GM12878 (cell line): ENCODE data around the gene LIMS4. TPM values are rescaled to one million over a fixed set of nuclear protein-coding genes. Genes with fewer than 3 reads are reported as not detected.
"Not testable (repeated sequence)": the region's sequence is repeated elsewhere in the genome, so short reads cannot be mapped to it uniquely, and the experiment has no call there.

Source experiments
- ATAC-seq: fragments of 200-7000 bp; cut with Tn5 transposase; 3 replicates; pipeline ENCODE4 v1.9.1; 2020; ENCODE audit warnings: mild to moderate bottlenecking, moderate library complexity
- BruUV-seq: library from RNA; stranded (reverse); fragments of 400-500 nt; replicated peaks from 2 replicates; lab custom pipeline; 2021; lab: Mats Ljungman, UMichigan
- CTCF ChIA-PET: fragments of 300-600 bp; sonication (Branson Sonifier 250); formaldehyde crosslinking; extraction: SDS; loops from one replicate; lab custom pipeline; 2021; ENCODE audit warnings: inconsistent platforms; lab: Yijun Ruan, JAX
- POLR2A ChIA-PET: fragments of 350-600 bp; formaldehyde crosslinking; extraction: SDS; loops from one replicate; lab custom pipeline; 2021; ENCODE audit warnings: inconsistent platforms; lab: Charles Lee
- RAD21 ChIA-PET: fragments of 300-600 bp; sonication (Branson Sonifier 250); formaldehyde crosslinking; loops from one replicate; lab custom pipeline; 2023; ENCODE audit warnings: antibody characterized with exemption; ENCODE audit not compliant: unreplicated experiment; lab: Charles Lee
- SMC1A ChIA-PET: fragments of 300-600 bp; sonication (Branson Sonifier 250); formaldehyde crosslinking; loops from one replicate; lab custom pipeline; 2023; ENCODE audit not compliant: unreplicated experiment, uncharacterized antibody; lab: Charles Lee
- DNase-seq: peaks from one replicate; pipeline ENCODE4 v3.0.0-alpha.2; 2011; ENCODE audit warnings: low read depth, low spot score
- FAIRE-seq: peaks from 3 replicates; lab custom pipeline; 2011; peaks lifted over from hg19 to GRCh38; lab: Jason Lieb, UNC
- H2AFZ ChIP-seq: 2 replicates; pipeline ENCODE4 v1.6.0; 2011; ENCODE audit warnings: low read depth, low read length, control low read depth; ENCODE audit not compliant: control insufficient read depth
- H3K27ac ChIP-seq: 2 replicates; pipeline ENCODE4 v1.5.1; 2011; ENCODE audit warnings: control low read depth; ENCODE audit not compliant: control insufficient read depth, insufficient read depth
- H3K27me3 ChIP-seq, 2 experiments: replicated peaks in 1 of 2; 2 replicates each; pipeline versions ENCODE4 v1.6.0 to v1.6.1; 2011; ENCODE audit warnings: low read length in 1 of 2; ENCODE audit not compliant: control insufficient read depth in 2 of 2, insufficient read depth in 2 of 2
- H3K36me3 ChIP-seq, 2 experiments: 2 replicates each; pipeline ENCODE4 v1.5.1; 2011; ENCODE audit warnings: low read length in 1 of 2; ENCODE audit not compliant: control insufficient read depth in 2 of 2, insufficient read depth in 2 of 2
- H3K4me1 ChIP-seq: 2 replicates; pipeline ENCODE4 v1.6.1; 2011; ENCODE audit warnings: mild to moderate bottlenecking, low read length, moderate library complexity, mixed read lengths; ENCODE audit not compliant: control insufficient read depth, insufficient read depth
- H3K4me2 ChIP-seq: 2 replicates; pipeline ENCODE4 v1.6.0; 2011; ENCODE audit warnings: control low read depth; ENCODE audit not compliant: control insufficient read depth, insufficient read depth
- H3K4me3 ChIP-seq: fragments of 200-600 bp; sonication (generic); 2 replicates; pipeline ENCODE4 v1.5.1; 2016
- H3K79me2 ChIP-seq: 2 replicates; pipeline ENCODE4 v1.6.0; 2011; ENCODE audit warnings: low read length; ENCODE audit not compliant: control insufficient read depth, insufficient read depth
- H3K9ac ChIP-seq: 2 replicates; pipeline ENCODE4 v1.8.0; 2011; ENCODE audit warnings: low read length, control low read depth, mixed read lengths; ENCODE audit not compliant: control insufficient read depth, insufficient read depth
- H3K9me3 ChIP-seq: replicated peaks from 3 replicates; pipeline ENCODE4 v1.5.1; 2011; ENCODE audit warnings: mild to moderate bottlenecking, low read length; ENCODE audit not compliant: control insufficient read depth, insufficient read depth
- H4K20me1 ChIP-seq: 2 replicates; pipeline ENCODE4 v1.6.0; 2011; ENCODE audit not compliant: control insufficient read depth, insufficient read depth
- WGBS: methylation state at CpG from one replicate; pipeline ENCODE4 v1.1.6; 2016; ENCODE audit warnings: low lambda C conversion rate; ENCODE audit not compliant: insufficient replicate concordance, insufficient coverage; ENCODE audit errors: missing lambda C conversion rate; 5-methylcytosine and 5-hydroxymethylcytosine counted together
- in situ Hi-C: fragments of 300-500 bp; cut with MboI; formaldehyde crosslinking; loops from 9 replicates; pipeline ENCODE4 v1.14.3; 2018; ENCODE audit warnings: mixed read lengths
- intact Hi-C: fragments of 100-400 bp; cut with micrococcal nuclease; formaldehyde crosslinking; loops from one replicate; pipeline ENCODE4 v1.14.2; 2022; ENCODE audit not compliant: unreplicated experiment
- polyA plus RNA-seq, 11 experiments: library from polyadenylated mRNA; depleted of rRNA in 4 of 11; unstranded in 6 of 11; stranded (reverse) in 5 of 11; fragments of >200 nt; fragmentation: Nextera tagmentation in 4 of 11; fragmentation: Illumina TruSeq in 1 of 11; extraction: Ambion mirVana in 4 of 11; extraction: Trizol in 1 of 11; gene quantifications; 1 replicate in 1 of 11; 2 replicates in 10 of 11; pipeline versions ENCODE4 v1.2.1 to v1.2.3, GENCODE V29; 2011 to 2016; ENCODE audit warnings: inconsistent platforms in 2 of 11, missing spikeins in 2 of 11, low read depth in 1 of 11
- total RNA-seq, 4 experiments: library from RNA; depleted of rRNA in 3 of 4; stranded (reverse); fragments of >200 nt in 3 of 4; fragmentation: Illumina TruSeq in 1 of 4; extraction: Trizol in 1 of 4; gene quantifications; 2 replicates each; pipeline versions ENCODE4 v1.2.1 to v1.2.3, GENCODE V29; 2013 to 2021

LIMS4 gene
- total and polyA plus RNA-seq, 10 of the 15 experiments (the other 5 are each of a cell fraction or from before 2014, with no cell fraction given): 0.11 to 1.2 (median 0.48) TPM

DNA sequence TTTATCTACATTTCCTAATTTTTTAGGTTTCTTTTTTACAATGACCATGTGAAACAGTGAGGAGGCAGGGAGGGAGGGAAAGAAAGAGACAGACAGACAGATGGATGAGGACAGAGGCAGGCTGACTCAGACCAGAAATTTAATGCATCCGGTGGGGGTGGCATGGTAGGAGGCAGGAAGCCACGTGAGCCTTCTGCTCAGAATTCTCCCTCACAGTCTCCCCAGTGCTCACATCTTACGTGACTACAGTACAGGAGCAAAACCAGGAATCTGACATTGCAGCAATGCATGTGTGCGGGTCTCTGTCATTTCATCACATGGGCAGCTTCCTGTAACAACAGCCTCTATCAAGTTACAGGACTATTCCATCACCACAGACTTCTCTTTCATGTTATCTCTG, 2.3 kb upstream of the LIMS4 start:
- no CpG with 5 or more reads among the region's 4 CpGs for WGBS
- FAIRE-seq, H3K4me3 ChIP-seq, H3K36me3 ChIP-seq, DNase-seq, H3K27me3 ChIP-seq, in situ Hi-C loops, intact Hi-C loops, SMC1A ChIA-PET, H2AFZ ChIP-seq, H3K79me2 ChIP-seq, H3K9me3 ChIP-seq, POLR2A ChIA-PET, BruUV-seq, H3K4me1 ChIP-seq, H3K27ac ChIP-seq, H3K9ac ChIP-seq, H4K20me1 ChIP-seq, RAD21 ChIA-PET, CTCF ChIA-PET, H3K4me2 ChIP-seq: not testable (repeated sequence)
- ATAC-seq: peak; percentile 96

DNA sequence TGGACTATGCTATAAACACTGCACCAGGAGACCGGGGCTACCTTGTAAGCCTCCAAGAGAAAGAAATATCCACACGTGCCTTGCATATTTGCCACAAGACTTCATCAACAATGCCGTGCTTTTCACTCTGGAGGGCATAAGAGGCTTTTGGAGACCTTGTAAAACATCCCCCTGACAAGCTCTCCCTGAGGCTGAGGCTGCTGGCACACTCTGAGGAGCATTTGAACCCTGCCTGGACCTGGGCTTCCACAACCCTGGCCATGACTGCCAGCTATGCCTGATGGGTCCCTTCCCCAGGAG, 393 bp upstream of the LIMS4 start:
- in situ Hi-C loops, SMC1A ChIA-PET, H2AFZ ChIP-seq, H4K20me1 ChIP-seq, FAIRE-seq, H3K36me3 ChIP-seq, H3K4me3 ChIP-seq, H3K27me3 ChIP-seq, DNase-seq, H3K9me3 ChIP-seq, H3K79me2 ChIP-seq, RAD21 ChIA-PET, H3K27ac ChIP-seq, intact Hi-C loops, H3K9ac ChIP-seq, BruUV-seq, H3K4me1 ChIP-seq, CTCF ChIA-PET, H3K4me2 ChIP-seq, POLR2A ChIA-PET: not testable (repeated sequence)
- peak; percentile 48 for ATAC-seq
- WGBS: no CpG with 5 or more reads among the region's 3 CpGs

DNA sequence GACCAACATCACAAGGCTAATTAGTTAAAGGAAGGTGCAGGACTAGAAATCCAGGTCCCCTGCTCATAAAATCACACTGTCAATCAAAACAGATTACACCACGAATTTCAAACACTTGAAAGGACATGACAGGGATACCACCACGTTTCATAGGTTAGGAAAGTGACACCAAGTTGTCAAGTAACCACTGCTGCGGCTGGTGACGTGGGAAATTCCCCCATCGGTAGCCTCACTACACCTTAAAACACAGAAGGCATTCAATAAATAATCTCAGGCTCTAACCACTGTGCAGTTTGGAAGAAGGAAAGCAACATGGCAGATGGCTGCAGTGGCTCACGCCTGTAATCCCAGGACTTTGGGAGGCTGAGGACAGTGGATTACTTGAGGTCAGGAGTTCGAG, 3.7 kb downstream of the LIMS4 start:
- DNase-seq, H2AFZ ChIP-seq, SMC1A ChIA-PET, in situ Hi-C loops, H3K27ac ChIP-seq, H3K36me3 ChIP-seq, H3K4me3 ChIP-seq, H3K27me3 ChIP-seq, FAIRE-seq, intact Hi-C loops, H3K79me2 ChIP-seq, H3K9me3 ChIP-seq, CTCF ChIA-PET, RAD21 ChIA-PET, H3K4me1 ChIP-seq, BruUV-seq, H3K4me2 ChIP-seq, H3K9ac ChIP-seq, H4K20me1 ChIP-seq, POLR2A ChIA-PET: not testable (repeated sequence)
- 0 out of 3 replicates have a peak, but pooled peaks have one; percentile 16 for ATAC-seq
- no CpG with 5 or more reads among the region's 7 CpGs for WGBS

DNA sequence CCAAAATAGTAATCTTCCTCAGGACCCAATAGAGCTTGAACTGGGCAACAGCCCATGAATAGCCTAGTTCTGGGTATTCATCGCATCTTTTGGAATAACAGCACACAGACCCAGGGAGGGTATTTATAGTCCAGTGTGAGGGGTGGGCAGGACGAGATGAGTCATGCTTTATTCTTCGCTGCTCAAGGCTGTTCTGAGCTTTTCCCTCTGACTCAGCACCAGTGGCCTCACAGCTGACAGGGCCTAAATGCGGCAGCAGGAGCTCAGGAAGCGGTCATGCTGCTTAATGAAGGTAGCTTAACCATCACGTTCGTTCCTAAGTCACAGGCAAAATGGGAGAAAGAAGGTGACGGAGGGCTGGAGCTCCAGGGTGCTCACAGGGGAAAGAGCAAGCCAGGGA, 7.3 kb downstream of the LIMS4 start:
- H3K4me1 ChIP-seq, H4K20me1 ChIP-seq, RAD21 ChIA-PET, H3K27ac ChIP-seq, BruUV-seq, intact Hi-C loops, H3K79me2 ChIP-seq, H2AFZ ChIP-seq, H3K27me3 ChIP-seq, in situ Hi-C loops, H3K9ac ChIP-seq, POLR2A ChIA-PET, H3K36me3 ChIP-seq, DNase-seq, H3K4me3 ChIP-seq, H3K9me3 ChIP-seq, CTCF ChIA-PET, FAIRE-seq, SMC1A ChIA-PET, H3K4me2 ChIP-seq: not testable (repeated sequence)
- WGBS: no CpG with 5 or more reads among the region's 8 CpGs
- peak; percentile 90 for ATAC-seq
